Measurements from ENCODE around the gene LRRC7.
A peak's percentile ranks its signal among the peaks of the same experiment; 100 is the strongest.
"Not testable (repeated sequence)": the region's sequence is repeated elsewhere in the genome, so short reads cannot be mapped to it uniquely, and the experiment has no call there.

Gene LRRC7

GRCh38 chr1:70045581-70045980 lies 477.9 kb downstream of the LRRC7 start:
- DNase-seq, result not testable (repeated sequence)

- DNase-seq, result no peak
Observed at GRCh38 chr1:70048336-70049094, 480.8 kb downstream of the LRRC7 start.

DNA sequence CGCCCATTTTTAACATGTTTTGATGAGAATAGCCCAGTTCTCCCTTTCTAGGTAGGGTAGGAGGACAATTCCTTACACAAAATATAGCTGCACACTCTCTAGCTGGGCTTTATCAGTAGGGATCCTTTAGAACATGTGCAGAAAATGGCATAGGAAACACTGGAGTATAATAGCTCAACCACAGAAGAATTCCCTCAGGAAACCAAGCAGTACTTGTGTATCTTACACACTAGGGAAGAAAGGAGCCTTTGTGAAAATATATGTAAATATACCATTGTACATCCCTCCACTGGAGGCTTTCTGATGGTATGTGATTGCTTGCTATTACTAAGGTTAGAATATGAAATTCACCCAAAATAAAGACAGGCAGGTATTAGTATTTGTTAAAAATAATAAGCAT lies 484.2 kb downstream of the LRRC7 start:
- peak; percentile 41 for DNase-seq

DNA sequence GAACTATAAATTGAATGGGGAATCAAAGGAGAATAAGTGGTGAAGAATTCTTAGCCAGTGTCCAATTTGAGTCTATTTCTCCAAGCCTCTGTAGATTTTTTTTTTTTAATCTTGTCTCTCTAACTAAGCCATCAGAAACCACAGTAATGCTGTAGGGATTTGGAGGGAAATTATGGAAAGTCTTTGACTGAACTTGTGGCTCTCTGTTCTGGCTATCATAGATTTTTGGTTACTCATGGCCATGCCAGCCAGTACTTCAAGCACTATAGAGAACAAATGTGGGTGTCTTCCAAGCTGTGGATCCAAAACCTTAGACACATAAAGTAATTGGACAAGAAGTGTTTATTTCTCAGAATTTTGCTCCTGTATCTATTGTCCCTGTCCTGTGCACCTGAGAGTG lies 489.8 kb downstream of the LRRC7 start:
- no peak for DNase-seq

- no peak for DNase-seq
Observed at GRCh38 chr1:70061231-70061630, 493.5 kb downstream of the LRRC7 start.

GRCh38 chr1:70063861-70064260 lies 496.1 kb downstream of the LRRC7 start:
- DNase-seq, result no peak

GRCh38 chr1:70066711-70067110 lies 499.0 kb downstream of the LRRC7 start:
- no peak for DNase-seq

DNA sequence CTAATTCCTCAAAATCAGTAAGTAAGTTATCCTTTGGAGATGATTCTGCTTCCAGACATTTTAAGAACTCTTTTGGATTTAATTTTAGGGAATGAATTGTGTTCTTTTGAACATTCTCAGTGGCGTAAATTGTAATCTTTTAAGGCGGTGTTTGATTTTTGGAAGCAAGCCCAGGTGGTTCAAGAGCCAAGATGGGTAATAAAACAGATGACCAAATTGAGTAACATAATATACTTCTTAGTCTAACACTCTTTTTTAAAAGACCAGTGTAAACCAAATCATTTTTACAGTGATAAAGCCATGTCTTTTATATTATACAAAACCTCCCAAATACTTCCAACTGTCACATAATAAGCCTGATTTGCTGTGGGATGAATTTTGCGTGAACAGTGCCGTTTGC lies 503.9 kb downstream of the LRRC7 start:
- DNase-seq, result peak; percentile 43

DNA sequence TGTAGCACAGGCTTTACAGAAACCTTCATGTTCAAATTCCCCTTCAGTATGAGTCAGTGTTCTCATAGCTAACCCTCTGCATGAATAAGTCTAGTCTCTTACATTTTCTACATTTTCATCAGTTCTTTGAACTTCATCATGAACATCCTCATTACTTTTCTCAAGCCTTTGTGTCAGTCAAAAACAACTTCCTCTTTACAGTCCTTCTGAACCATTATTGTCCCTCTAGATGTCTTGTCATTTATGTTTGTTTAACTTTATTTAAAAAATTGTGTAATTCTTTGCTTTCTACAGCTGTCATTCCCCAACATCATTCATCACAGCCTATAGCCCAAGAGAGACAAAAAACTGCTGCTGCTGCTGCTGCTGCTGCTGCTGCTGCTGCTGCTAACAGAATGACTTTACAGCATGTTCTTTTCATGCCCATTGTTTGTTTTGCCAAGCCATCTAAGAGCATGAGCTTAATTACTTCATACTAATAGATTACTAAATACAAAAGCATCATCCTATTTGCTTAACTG lies 504.6 kb downstream of the LRRC7 start:
- DNase-seq, result no peak

- peak; percentile 20 for DNase-seq
Observed at GRCh38 chr1:70075761-70076160, 508.0 kb downstream of the LRRC7 start.

GRCh38 chr1:70077066-70077465 lies 509.3 kb downstream of the LRRC7 start:
- DNase-seq, result no peak

GRCh38 chr1:70079546-70079945 lies 511.8 kb downstream of the LRRC7 start:
- DNase-seq, result no peak

- DNase-seq, result no peak
Observed at GRCh38 chr1:70083519-70083918, 515.8 kb downstream of the LRRC7 start.

DNA sequence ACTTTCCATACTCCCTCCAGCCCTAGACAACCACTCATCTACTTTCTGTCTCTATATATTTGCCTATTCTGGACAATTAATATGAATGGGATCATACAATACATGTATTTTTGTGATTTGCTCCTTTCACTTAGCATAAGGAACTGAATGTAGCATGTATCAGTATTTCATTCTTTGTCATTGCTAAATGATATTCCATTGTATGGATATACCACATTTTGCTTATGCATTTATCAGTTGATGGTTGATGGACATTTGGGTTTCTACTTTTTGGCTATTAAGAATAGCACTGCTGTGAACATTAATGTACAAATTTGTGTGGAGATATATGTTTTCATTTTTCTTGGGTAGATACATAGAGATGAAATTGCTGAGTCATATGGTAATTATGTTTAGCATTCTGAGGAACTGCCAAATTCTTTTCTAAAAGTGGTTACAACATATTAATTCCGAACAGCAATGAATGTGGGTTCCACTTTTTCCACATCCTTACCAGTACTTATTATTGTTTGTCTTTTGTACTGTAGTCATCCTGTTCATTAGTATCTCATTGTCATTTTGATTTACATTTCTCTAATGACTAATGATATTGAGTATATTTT lies 516.7 kb downstream of the LRRC7 start:
- DNase-seq, result no peak

- no peak for DNase-seq
Observed at GRCh38 chr1:70085521-70085920, 517.8 kb downstream of the LRRC7 start.

DNA sequence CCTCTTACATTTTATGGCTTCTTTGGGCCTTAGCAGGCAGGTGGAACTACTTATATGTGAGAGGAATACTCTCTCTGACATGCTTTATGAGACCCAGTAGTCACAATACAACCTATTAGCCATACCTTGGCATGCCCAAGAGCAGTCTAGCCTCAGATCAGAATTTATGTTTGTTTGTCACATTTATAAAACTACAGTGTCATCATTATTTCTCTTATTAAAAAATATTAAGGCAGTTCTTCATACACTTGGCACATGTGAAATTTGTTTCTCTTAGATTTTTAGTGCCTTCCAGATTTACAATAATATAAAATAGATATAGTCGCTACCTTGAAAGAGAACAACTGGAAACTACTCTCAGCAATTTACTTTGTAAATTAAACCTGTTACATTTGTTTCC lies 519.2 kb downstream of the LRRC7 start:
- DNase-seq, result no peak

GRCh38 chr1:70090141-70090540 lies 522.4 kb downstream of the LRRC7 start:
- no peak for DNase-seq

DNA sequence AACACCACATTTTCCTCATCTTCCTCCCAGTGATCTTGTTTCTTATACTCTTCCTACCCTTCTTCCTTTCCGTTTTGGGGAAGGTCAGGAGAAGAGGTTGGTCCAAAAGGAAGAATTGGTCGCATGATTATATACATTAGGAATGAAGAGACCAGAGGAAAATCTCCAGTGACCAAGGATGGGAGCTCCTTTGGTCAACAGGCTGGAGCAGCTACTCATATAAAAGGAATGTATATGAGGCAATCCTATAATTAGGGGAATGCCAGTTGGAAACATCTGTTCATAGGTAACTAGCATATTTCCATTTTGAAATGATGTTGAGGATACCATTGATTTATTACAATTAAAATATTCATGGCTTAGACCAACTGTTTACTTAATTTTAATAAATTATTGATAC lies 523.2 kb downstream of the LRRC7 start:
- DNase-seq, result peak; percentile 82

- peak; percentile 33 for DNase-seq
Observed at GRCh38 chr1:70091811-70092210, 524.1 kb downstream of the LRRC7 start.

GRCh38 chr1:70092526-70092925 lies 524.8 kb downstream of the LRRC7 start:
- peak; percentile 9 for DNase-seq

GRCh38 chr1:70093250-70093975 lies 525.7 kb downstream of the LRRC7 start:
- peak; percentile 72 for DNase-seq

GRCh38 chr1:70101231-70101630 lies 533.5 kb downstream of the LRRC7 start:
- DNase-seq, result no peak

DNA sequence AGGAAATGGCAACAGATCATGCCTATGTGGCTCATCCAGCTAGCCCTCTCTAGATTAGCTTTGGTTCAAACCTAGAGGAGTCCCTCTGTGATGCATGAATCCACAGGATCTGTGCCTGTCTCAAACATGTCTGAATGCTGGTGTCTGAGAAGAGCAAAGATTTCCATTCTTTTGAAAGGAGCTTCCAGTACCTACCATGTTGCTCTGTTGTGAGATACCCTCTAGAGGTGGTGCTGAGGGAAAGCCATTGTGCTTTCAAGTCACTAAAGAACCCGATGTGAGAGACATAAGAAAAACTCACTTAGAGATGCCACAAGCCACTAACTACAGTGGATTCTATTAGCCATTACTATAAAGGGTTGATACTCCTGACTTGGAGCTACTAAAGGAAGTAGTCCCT lies 534.1 kb downstream of the LRRC7 start:
- DNase-seq, result no peak

- DNase-seq, result no peak
Observed at GRCh38 chr1:70103770-70104169, 536.0 kb downstream of the LRRC7 start.

Data from NCI-H69 (cell line).